HEK293 (cell line): ENCODE results near the gene ZNF543.

Experiments used
- ZBTB21 ChIP-seq: fragments of 450-650 bp; formaldehyde crosslinking; IDR thresholded peaks from 2 replicates; pipeline ENCODE4 v1.5.1; 2017; ENCODE audit warnings: missing biosample characterization, missing genetic modification characterization
- ZEB2 ChIP-seq: fragments of 450-650 bp; formaldehyde crosslinking; IDR thresholded peaks from 2 replicates; pipeline ENCODE4 v1.5.1; 2016; ENCODE audit warnings: missing biosample characterization, missing genetic modification characterization
- ZNF544 ChIP-seq: fragments of 450-650 bp; formaldehyde crosslinking; IDR thresholded peaks from 2 replicates; pipeline ENCODE4 v1.5.0; 2017; ENCODE audit warnings: missing biosample characterization, missing genetic modification characterization
- TF ChIP-seq, protein P1 (sequence below): fragments of 450-650 bp; formaldehyde crosslinking; IDR thresholded peaks from 2 replicates; pipeline ENCODE4 v1.5.1; 2016; ENCODE audit warnings: missing biosample characterization, missing genetic modification characterization
- TF ChIP-seq, protein P2 (sequence below): fragments of 450-650 bp; formaldehyde crosslinking; IDR thresholded peaks from 2 replicates; pipeline ENCODE4 v1.5.1; 2016; ENCODE audit warnings: missing biosample characterization, missing genetic modification characterization, borderline replicate concordance
- TF ChIP-seq, protein P3 (sequence below): fragments of 450-650 bp; formaldehyde crosslinking; IDR thresholded peaks from 2 replicates; pipeline ENCODE4 v1.5.1; 2016; ENCODE audit warnings: missing biosample characterization, missing genetic modification characterization
- TF ChIP-seq, protein P4 (sequence below): fragments of 450-650 bp; formaldehyde crosslinking; IDR thresholded peaks from 2 replicates; pipeline ENCODE4 v1.5.1; 2016; ENCODE audit warnings: missing biosample characterization, missing genetic modification characterization
- TF ChIP-seq, protein P5 (sequence below): fragments of 450-650 bp; formaldehyde crosslinking; optimal IDR thresholded peaks from 2 replicates; pipeline ENCODE3; 2016; ENCODE audit warnings: missing biosample characterization, mild to moderate bottlenecking, missing genetic modification characterization

DNA sequence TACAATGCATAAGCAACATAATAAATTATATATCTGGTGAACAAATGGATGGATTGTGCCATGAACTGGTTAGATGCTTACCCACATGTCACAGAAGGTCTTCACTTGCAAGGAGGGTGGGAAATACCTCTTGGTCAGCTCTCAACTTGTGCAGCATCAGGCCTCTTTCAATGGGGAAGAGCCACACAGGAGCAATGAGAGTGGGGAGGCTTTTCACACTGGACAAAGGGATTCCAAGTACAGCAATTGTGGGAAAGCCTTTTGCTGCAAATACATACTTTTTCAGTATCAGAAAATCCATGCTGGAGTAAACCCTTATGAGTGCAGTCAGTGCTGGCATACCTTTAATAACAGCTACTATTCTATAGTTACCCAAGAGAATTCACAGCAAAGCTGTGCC lies 11.8 kb upstream of the ZNF543 start:
- no peak for TF ChIP-seq ZEB2 (tag by site-specific recombination)
- TF ChIP-seq, protein P1, sequence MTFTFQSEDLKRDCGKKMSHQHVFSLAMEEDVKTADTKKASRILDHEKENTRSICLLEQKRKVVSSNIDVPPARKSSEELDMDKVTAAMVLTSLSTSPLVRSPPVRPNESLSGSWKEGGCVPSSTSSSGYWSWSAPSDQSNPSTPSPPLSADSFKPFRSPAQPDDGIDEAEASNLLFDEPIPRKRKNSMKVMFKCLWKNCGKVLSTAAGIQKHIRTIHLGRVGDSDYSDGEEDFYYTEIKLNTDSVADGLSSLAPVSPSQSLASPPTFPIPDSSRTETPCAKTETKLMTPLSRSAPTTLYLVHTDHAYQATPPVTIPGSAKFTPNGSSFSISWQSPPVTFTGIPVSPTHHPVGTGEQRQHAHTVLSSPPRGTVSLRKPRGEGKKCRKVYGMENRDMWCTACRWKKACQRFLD (tag by site-specific recombination), result no peak
- TF ChIP-seq, protein P2, sequence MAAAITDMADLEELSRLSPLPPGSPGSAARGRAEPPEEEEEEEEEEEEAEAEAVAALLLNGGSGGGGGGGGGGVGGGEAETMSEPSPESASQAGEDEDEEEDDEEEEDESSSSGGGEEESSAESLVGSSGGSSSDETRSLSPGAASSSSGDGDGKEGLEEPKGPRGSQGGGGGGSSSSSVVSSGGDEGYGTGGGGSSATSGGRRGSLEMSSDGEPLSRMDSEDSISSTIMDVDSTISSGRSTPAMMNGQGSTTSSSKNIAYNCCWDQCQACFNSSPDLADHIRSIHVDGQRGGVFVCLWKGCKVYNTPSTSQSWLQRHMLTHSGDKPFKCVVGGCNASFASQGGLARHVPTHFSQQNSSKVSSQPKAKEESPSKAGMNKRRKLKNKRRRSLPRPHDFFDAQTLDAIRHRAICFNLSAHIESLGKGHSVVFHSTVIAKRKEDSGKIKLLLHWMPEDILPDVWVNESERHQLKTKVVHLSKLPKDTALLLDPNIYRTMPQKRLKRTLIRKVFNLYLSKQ (tag by site-specific recombination), result no peak
- TF ChIP-seq, protein P3, sequence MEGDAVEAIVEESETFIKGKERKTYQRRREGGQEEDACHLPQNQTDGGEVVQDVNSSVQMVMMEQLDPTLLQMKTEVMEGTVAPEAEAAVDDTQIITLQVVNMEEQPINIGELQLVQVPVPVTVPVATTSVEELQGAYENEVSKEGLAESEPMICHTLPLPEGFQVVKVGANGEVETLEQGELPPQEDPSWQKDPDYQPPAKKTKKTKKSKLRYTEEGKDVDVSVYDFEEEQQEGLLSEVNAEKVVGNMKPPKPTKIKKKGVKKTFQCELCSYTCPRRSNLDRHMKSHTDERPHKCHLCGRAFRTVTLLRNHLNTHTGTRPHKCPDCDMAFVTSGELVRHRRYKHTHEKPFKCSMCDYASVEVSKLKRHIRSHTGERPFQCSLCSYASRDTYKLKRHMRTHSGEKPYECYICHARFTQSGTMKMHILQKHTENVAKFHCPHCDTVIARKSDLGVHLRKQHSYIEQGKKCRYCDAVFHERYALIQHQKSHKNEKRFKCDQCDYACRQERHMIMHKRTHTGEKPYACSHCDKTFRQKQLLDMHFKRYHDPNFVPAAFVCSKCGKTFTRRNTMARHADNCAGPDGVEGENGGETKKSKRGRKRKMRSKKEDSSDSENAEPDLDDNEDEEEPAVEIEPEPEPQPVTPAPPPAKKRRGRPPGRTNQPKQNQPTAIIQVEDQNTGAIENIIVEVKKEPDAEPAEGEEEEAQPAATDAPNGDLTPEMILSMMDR (tag by site-specific recombination), result no peak
- TF ChIP-seq, protein P4, sequence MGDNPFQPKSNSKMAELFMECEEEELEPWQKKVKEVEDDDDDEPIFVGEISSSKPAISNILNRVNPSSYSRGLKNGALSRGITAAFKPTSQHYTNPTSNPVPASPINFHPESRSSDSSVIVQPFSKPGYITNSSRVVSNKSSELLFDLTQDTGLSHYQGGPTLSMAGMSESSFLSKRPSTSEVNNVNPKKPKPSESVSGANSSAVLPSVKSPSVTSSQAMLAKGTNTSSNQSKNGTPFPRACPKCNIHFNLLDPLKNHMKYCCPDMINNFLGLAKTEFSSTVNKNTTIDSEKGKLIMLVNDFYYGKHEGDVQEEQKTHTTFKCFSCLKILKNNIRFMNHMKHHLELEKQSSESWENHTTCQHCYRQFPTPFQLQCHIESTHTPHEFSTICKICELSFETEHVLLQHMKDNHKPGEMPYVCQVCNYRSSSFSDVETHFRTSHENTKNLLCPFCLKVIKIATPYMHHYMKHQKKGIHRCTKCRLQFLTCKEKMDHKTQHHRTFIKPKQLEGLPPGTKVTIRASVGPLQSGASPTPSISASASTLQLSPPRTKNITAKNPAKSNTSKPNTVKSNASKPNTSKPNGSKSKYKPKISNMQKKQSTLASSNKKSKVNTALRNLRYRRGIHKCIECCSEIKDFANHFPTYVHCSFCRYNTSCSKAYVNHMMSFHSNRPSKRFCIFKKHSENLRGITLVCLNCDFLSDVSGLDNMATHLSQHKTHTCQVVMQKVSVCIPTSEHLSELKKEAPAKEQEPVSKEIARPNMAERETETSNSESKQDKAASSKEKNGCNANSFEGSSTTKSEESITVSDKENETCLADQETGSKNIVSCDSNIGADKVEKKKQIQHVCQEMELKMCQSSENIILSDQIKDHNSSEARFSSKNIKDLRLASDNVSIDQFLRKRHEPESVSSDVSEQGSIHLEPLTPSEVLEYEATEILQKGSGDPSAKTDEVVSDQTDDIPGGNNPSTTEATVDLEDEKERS, result no peak
- no peak for TF ChIP-seq ZNF544 (tag by site-specific recombination)
- TF ChIP-seq ZBTB21 (tag by site-specific recombination), result no peak
- TF ChIP-seq, protein P5, sequence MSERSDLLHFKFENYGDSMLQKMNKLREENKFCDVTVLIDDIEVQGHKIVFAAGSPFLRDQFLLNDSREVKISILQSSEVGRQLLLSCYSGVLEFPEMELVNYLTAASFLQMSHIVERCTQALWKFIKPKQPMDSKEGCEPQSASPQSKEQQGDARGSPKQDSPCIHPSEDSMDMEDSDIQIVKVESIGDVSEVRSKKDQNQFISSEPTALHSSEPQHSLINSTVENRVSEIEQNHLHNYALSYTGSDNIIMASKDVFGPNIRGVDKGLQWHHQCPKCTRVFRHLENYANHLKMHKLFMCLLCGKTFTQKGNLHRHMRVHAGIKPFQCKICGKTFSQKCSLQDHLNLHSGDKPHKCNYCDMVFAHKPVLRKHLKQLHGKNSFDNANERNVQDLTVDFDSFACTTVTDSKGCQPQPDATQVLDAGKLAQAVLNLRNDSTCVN, result no peak
